CD8-positive, alpha-beta T cell (primary cell): Measurements from ENCODE around the gene PRAMEF27. TPM values are rescaled to one million over a fixed set of nuclear protein-coding genes. Genes with fewer than 3 reads are reported as not detected.

ENCODE experiments used
- total RNA-seq, 46 experiments: library from RNA in 2 of 46; stranded (reverse) in 2 of 46; gene quantifications; one replicate each; pipeline ENCODE4 v1.2.3 and lab custom pipeline; 2021 to 2026

PRAMEF27 gene
- total RNA-seq, 2 experiments from 2014 or later: not detected

Other genes starting within 250 kb of the PRAMEF27 start
- gene PRAMEF11, start 225.2 kb downstream of the PRAMEF27 start, total RNA-seq: not detected
- gene HNRNPCL1, start 207.9 kb downstream of the PRAMEF27 start, total RNA-seq: not detected
- gene PRAMEF2, start 199.5 kb downstream of the PRAMEF27 start, total RNA-seq: not detected
- not detected for gene PRAMEF4, start 170.4 kb downstream of the PRAMEF27 start, total RNA-seq
- not detected for gene PRAMEF10, start 158.3 kb downstream of the PRAMEF27 start, total RNA-seq
- gene PRAMEF7, start 140.0 kb downstream of the PRAMEF27 start, total RNA-seq: not detected
- not detected for gene PRAMEF6, start 109.0 kb downstream of the PRAMEF27 start, total RNA-seq
- not detected for gene HNRNPCL3, start 4.2 kb upstream of the PRAMEF27 start, total RNA-seq
- gene PRAMEF25, start 14.2 kb upstream of the PRAMEF27 start, total RNA-seq: not detected
- not detected for gene HNRNPCL2, start 60.3 kb upstream of the PRAMEF27 start, total RNA-seq
- not detected for gene PRAMEF26, start 99.4 kb upstream of the PRAMEF27 start, total RNA-seq
- gene HNRNPCL4, start 109.1 kb upstream of the PRAMEF27 start, total RNA-seq: not detected
- not detected for gene PRAMEF9, start 115.3 kb upstream of the PRAMEF27 start, total RNA-seq
- gene PRAMEF13, start 144.8 kb upstream of the PRAMEF27 start, total RNA-seq: not detected
- gene PRAMEF18, start 169.6 kb upstream of the PRAMEF27 start, total RNA-seq: not detected
- gene PRAMEF5, start 197.6 kb upstream of the PRAMEF27 start, total RNA-seq: not detected
- gene PRAMEF8, start 228.6 kb upstream of the PRAMEF27 start, total RNA-seq: not detected
- gene PRAMEF33, start 247.0 kb upstream of the PRAMEF27 start, total RNA-seq: not detected